HepG2 (cell line): ENCODE data around the gene PSKH1. TPM values are rescaled to one million over a fixed set of nuclear protein-coding genes. Genes with fewer than 3 reads are reported as not detected.

ENCODE experiments used
- ARNT ChIP-seq: fragments of 450-650 bp; IDR thresholded peaks from 2 replicates; pipeline ENCODE4 v1.6.1; 2017
- CC2D1A ChIP-seq: sonication (generic); formaldehyde crosslinking; IDR thresholded peaks from 2 replicates; pipeline ENCODE4 v1.8.1; 2023; ENCODE audit warnings: mild to moderate bottlenecking, missing genetic modification reagents
- CENPT ChIP-seq: sonication (generic); formaldehyde crosslinking; IDR thresholded peaks from 2 replicates; pipeline ENCODE4 v1.8.0; 2022; ENCODE audit warnings: low read depth, mild to moderate bottlenecking, moderate library complexity, missing genetic modification reagents
- CENPX ChIP-seq: sonication (generic); formaldehyde crosslinking; IDR thresholded peaks from 2 replicates; pipeline ENCODE4 v1.9.0; 2021; ENCODE audit warnings: mild to moderate bottlenecking, missing genetic modification reagents, moderate library complexity
- DMTF1 ChIP-seq: sonication (generic); formaldehyde crosslinking; IDR thresholded peaks from 2 replicates; pipeline ENCODE4 v1.4.0; 2020; ENCODE audit warnings: mild to moderate bottlenecking, missing genetic modification reagents
- HNRNPLL ChIP-seq: fragments of 200-400 bp; formaldehyde crosslinking; IDR thresholded peaks from 2 replicates; pipeline ENCODE4 v1.6.1; 2017; ENCODE audit warnings: mild to moderate bottlenecking, low read depth, low read length; ENCODE audit not compliant: poor library complexity, severe bottlenecking
- HOMEZ ChIP-seq: IDR thresholded peaks from 2 replicates; pipeline ENCODE4 v1.6.1; 2016; ENCODE audit warnings: low read depth
- JUNB ChIP-seq: sonication (generic); formaldehyde crosslinking; IDR thresholded peaks from 2 replicates; pipeline ENCODE4 v1.8.0; 2022; ENCODE audit warnings: missing genetic modification reagents, mild to moderate bottlenecking, borderline replicate concordance
- KDM2A ChIP-seq: sonication (generic); formaldehyde crosslinking; IDR thresholded peaks from 2 replicates; pipeline ENCODE4 v1.4.0; 2020; ENCODE audit warnings: low read depth, missing genetic modification reagents, borderline replicate concordance
- MLXIP ChIP-seq: sonication (generic); formaldehyde crosslinking; IDR thresholded peaks from 2 replicates; pipeline ENCODE4 v1.9.0; 2021; ENCODE audit warnings: missing genetic modification reagents, borderline replicate concordance
- MTA3 ChIP-seq: sonication (generic); formaldehyde crosslinking; IDR thresholded peaks from 2 replicates; pipeline ENCODE4 v1.4.0; 2020; ENCODE audit warnings: missing genetic modification reagents
- ZMAT3 ChIP-seq: sonication (generic); formaldehyde crosslinking; conservative IDR thresholded peaks from 2 replicates; pipeline ENCODE4 v1.7.0; 2021; ENCODE audit warnings: missing genetic modification reagents
- ZMYM2 ChIP-seq: sonication (generic); formaldehyde crosslinking; IDR thresholded peaks from 2 replicates; pipeline ENCODE4 v1.8.0; 2022; ENCODE audit warnings: mild to moderate bottlenecking, missing genetic modification reagents
- ZNF24 ChIP-seq: fragments of 450-650 bp; IDR thresholded peaks from 2 replicates; pipeline ENCODE4 v1.6.1; 2017; ENCODE audit warnings: antibody characterized with exemption, mild to moderate bottlenecking
- ZNF276 ChIP-seq: sonication (generic); formaldehyde crosslinking; IDR thresholded peaks from 2 replicates; pipeline ENCODE4 v1.4.0; 2020; ENCODE audit warnings: mild to moderate bottlenecking, low read depth, missing genetic modification reagents
- ZNF326 ChIP-seq: sonication (generic); formaldehyde crosslinking; IDR thresholded peaks from 2 replicates; pipeline ENCODE4 v1.4.0; 2020; ENCODE audit warnings: missing genetic modification reagents, borderline replicate concordance
- ZNF839 ChIP-seq: sonication (generic); formaldehyde crosslinking; IDR thresholded peaks from 2 replicates; pipeline ENCODE4 v1.4.0; 2020; ENCODE audit warnings: missing genetic modification reagents, mild to moderate bottlenecking, borderline replicate concordance
- polyA plus RNA-seq, 8 experiments: library from polyadenylated mRNA; depleted of rRNA in 3 of 8; stranded (reverse) in 7 of 8; unstranded in 1 of 8; fragments of >200 nt; fragmentation: Illumina TruSeq in 4 of 8; extraction: Trizol in 4 of 8; gene quantifications; 2 replicates each; pipeline versions ENCODE4 v1.2.1 to v1.2.3, GENCODE V29; 2011 to 2016; ENCODE audit warnings: low read depth in 4 of 8, missing spikeins in 1 of 8, mixed read lengths in 1 of 8; ENCODE audit not compliant: insufficient read depth in 1 of 8
- total RNA-seq, 5 experiments: library from RNA; depleted of rRNA; stranded (reverse); fragments of >200 nt; fragmentation: Illumina TruSeq; extraction: Trizol; gene quantifications; 2 replicates each; pipeline ENCODE4 v1.2.3, GENCODE V29; 2016; ENCODE audit warnings: low read depth in 1 of 5
- TF ChIP-seq, protein P1 (sequence below): sonication (generic); formaldehyde crosslinking; IDR thresholded peaks from 2 replicates; pipeline ENCODE4 v1.8.1; 2023; ENCODE audit warnings: mild to moderate bottlenecking, inconsistent platforms, moderate library complexity, missing genetic modification reagents, borderline replicate concordance

The PSKH1 gene
- total and polyA plus RNA-seq, 2 of the 13 experiments (the other 11 are each of a cell fraction or from before 2014, with no cell fraction given) = 8.4 to 19.1 TPM

- TF ChIP-seq HOMEZ (CRISPR knock-in tag) (0 out of 2 replicates have a peak, but pooled peaks have one; percentile 22), CENPT (no peak; the same call in 1 of the 2 replicates), DMTF1 (CRISPR knock-in tag) (no peak), MTA3 (no peak), ZNF24 (no peak), ZMYM2 (CRISPR knock-in tag) (peak; percentile 88), ZNF276 (no peak; the same call in 1 of the 2 replicates), KDM2A (CRISPR knock-in tag) (peak; percentile 87), JUNB (CRISPR knock-in tag) (no peak), HNRNPLL (peak; percentile 70), ARNT (no peak), CC2D1A (CRISPR knock-in tag) (peak; percentile 86; the same call in 1 of the 2 replicates), CENPX (CRISPR knock-in tag) (no peak), MLXIP (CRISPR knock-in tag) (peak; percentile 65; the same call in 1 of the 2 replicates), ZNF326 (CRISPR knock-in tag) (no peak), ZNF839 (CRISPR knock-in tag) (peak; percentile 82; the same call in 1 of the 2 replicates), ZMAT3 (peak; percentile 77)
- TF ChIP-seq, protein P1, sequence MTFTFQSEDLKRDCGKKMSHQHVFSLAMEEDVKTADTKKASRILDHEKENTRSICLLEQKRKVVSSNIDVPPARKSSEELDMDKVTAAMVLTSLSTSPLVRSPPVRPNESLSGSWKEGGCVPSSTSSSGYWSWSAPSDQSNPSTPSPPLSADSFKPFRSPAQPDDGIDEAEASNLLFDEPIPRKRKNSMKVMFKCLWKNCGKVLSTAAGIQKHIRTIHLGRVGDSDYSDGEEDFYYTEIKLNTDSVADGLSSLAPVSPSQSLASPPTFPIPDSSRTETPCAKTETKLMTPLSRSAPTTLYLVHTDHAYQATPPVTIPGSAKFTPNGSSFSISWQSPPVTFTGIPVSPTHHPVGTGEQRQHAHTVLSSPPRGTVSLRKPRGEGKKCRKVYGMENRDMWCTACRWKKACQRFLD (CRISPR knock-in tag) = peak; percentile 75; the same call in 1 of the 2 replicates
Measured at GRCh38 chr16:67968400-67969253, 75.6 kb downstream of the PSKH1 start, which contains the start of gene SLC12A4 (continued).
